BJ (cell line): Measurements from ENCODE around the gene CD82. TPM values are rescaled to one million over a fixed set of nuclear protein-coding genes. Genes with fewer than 3 reads are reported as not detected.
"Not testable (repeated sequence)": the region's sequence is repeated elsewhere in the genome, so short reads cannot be mapped to it uniquely, and the experiment has no call there.

Source experiments
- CTCF ChIA-PET: fragments of 350-600 bp; formaldehyde crosslinking; extraction: SDS; loops from one replicate; lab custom pipeline; 2021; ENCODE audit warnings: antibody characterized with exemption, inconsistent platforms; lab: Yijun Ruan, JAX
- POLR2A ChIA-PET: fragments of 300-600 bp; sonication (Branson Sonifier 250); formaldehyde crosslinking; extraction: SDS; loops from one replicate; lab custom pipeline; 2021; ENCODE audit warnings: antibody characterized with exemption; lab: Charles Lee
- DNase-seq: peaks from one replicate; pipeline ENCODE4 v3.0.0-alpha.2; 2011; ENCODE audit warnings: low read depth
- H3K27me3 ChIP-seq: 2 replicates; pipeline ENCODE4 v1.6.0; 2011; ENCODE audit warnings: low read length; ENCODE audit not compliant: control insufficient read depth, insufficient read depth
- H3K36me3 ChIP-seq: 2 replicates; pipeline ENCODE4 v1.5.1; 2011; ENCODE audit warnings: low read length; ENCODE audit not compliant: control insufficient read depth, insufficient read depth
- H3K4me3 ChIP-seq: 2 replicates; pipeline ENCODE4 v1.5.1; 2011; ENCODE audit warnings: low read depth, mild to moderate bottlenecking, control low read depth, low read length
- CTCF ChIP-seq: IDR thresholded peaks from 2 replicates; pipeline ENCODE4 v1.5.1; 2011; ENCODE audit warnings: low read depth, mild to moderate bottlenecking, control low read depth, inconsistent platforms, low read length, moderate library complexity; ENCODE audit not compliant: insufficient read depth
- polyA plus RNA-seq: library from polyadenylated mRNA; depleted of rRNA; stranded (reverse); fragments of >200 nt; gene quantifications from 2 replicates; pipeline ENCODE4 v1.2.3, GENCODE V29; 2011

The CD82 gene
- polyA plus RNA-seq, 1 experiment: 28.1 TPM

GRCh38 chr11:44634401-44635281 is 69.2 kb downstream of the CD82 start:
- no peak overlapping the region for H3K4me3 ChIP-seq
- ChIA-PET CTCF (interaction anchor here (0.9 kb wide), 1 partner anchor 76 kb away, joined by 3 read pairs; no protein-coding TSS in a partner anchor), POLR2A (no interaction called here)

GRCh38 chr11:44637487-44637886 is 72.0 kb downstream of the CD82 start:
- TF ChIP-seq CTCF: no peak
- CTCF ChIA-PET: no interaction called here
- Histone ChIP-seq H3K36me3 (no peaks in the 10 kb centered on the region), H3K27me3 (peaks cover 5% of the 10 kb centered on the region), H3K4me3 (no peak overlapping the region)
- POLR2A ChIA-PET: no interaction called here
- DNase-seq: no peak

More at GRCh38 chr11:44634401-44635281, 69.2 kb downstream of the CD82 start:
- Histone ChIP-seq H3K36me3 (no peaks in the 10 kb centered on the region), H3K27me3 (peaks cover 7% of the 10 kb centered on the region)
- DNase-seq: no peak
- TF ChIP-seq CTCF: no peak

- peaks cover 5% of the 10 kb centered on the region for H3K27me3 ChIP-seq
- no peak overlapping the region for H3K4me3 ChIP-seq
- DNase-seq: no peak
- H3K36me3 ChIP-seq: no peaks in the 10 kb centered on the region
- ChIA-PET CTCF (no interaction called here), POLR2A (no interaction called here)
- no peak for TF ChIP-seq CTCF
Measured at GRCh38 chr11:44638032-44638431, 72.6 kb downstream of the CD82 start.

- Histone ChIP-seq H3K36me3 (no peaks in the 10 kb centered on the region), H3K27me3 (0 out of 2 replicates have a peak, but pooled peaks cover 2% of the 10 kb centered on the region), H3K4me3 (no peak overlapping the region)
- TF ChIP-seq CTCF: no peak
- CTCF ChIA-PET: no interaction called here
- DNase-seq: no peak
- POLR2A ChIA-PET: no interaction called here
Measured at GRCh38 chr11:44643217-44643616, 77.8 kb downstream of the CD82 start.

GRCh38 chr11:44645827-44646226 is 80.4 kb downstream of the CD82 start:
- no peaks in the 10 kb centered on the region for H3K36me3 ChIP-seq
- no peak for DNase-seq
- ChIA-PET CTCF (no interaction called here), POLR2A (no interaction called here)
- peaks cover 2% of the 10 kb centered on the region; the same call in 1 of the 2 replicates for H3K27me3 ChIP-seq
- TF ChIP-seq CTCF: no peak
- no peak overlapping the region for H3K4me3 ChIP-seq

GRCh38 chr11:44647255-44647955 is 81.9 kb downstream of the CD82 start:
- DNase-seq, H3K4me3 ChIP-seq, H3K27me3 ChIP-seq, POLR2A ChIA-PET, CTCF ChIA-PET, H3K36me3 ChIP-seq: not testable (repeated sequence)
